HS-5 (cell line): ENCODE results near the gene FHIT.

ENCODE experiments used
- DNase-seq: peaks from one replicate; pipeline ENCODE4 v3.0.0-alpha.2; 2012; ENCODE audit warnings: low read depth

FHIT gene

DNA sequence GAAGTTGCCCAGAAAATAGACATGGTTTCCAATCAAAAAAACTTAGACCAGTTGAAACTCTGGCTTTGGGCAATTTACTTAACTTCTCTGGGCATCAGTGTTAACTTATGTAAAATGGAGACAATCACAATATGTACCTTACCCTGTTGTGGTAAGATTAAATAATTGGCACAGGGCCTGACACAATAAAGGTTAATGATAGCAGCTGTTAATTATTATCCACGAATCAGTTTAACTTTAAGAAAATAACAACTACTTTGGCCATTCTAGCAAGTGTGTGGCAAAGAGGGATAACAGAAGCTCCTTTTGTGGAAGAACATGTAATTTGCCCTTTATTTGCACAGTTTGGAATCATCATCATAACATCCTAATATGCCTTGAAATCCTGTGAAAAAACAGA is 787.6 kb downstream of the FHIT start:
- no peak for DNase-seq

DNA sequence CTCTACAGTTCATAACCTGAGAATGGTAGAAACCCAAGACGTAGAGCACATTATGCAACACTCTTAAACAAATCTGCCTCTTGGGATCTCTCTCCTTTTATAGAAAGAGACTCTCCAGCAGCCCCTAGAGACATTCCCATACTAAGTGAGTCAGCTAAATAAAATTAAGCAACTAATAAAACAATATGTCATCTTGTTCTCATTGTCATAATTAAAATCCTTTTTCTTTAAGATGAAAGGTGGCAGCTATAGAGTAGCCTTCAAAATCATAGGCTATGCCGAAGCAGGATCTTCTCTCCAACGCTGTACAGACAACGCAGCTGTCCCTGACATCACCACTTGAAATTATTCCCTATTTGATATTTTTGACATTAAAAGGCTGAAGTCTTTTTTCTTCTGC is 790.0 kb downstream of the FHIT start:
- DNase-seq, result no peak

DNA sequence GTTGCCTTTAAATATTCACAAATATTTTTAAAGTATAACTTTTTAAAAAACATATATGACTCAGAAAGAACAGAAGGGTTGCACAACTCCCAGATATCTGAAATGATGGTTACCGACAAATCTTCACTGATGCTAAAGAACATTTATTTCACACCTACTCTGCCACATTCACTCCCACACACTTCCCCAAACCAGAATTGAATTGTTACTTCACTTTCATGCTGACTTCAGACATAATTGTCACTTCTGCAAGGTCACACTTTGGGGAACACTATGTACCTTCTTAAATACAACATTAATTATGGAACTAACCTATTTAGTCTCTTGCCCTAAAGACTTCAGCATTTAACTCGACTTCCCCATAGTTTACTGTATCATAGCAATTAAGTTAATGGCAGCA is 795.1 kb downstream of the FHIT start:
- no peak for DNase-seq

DNA sequence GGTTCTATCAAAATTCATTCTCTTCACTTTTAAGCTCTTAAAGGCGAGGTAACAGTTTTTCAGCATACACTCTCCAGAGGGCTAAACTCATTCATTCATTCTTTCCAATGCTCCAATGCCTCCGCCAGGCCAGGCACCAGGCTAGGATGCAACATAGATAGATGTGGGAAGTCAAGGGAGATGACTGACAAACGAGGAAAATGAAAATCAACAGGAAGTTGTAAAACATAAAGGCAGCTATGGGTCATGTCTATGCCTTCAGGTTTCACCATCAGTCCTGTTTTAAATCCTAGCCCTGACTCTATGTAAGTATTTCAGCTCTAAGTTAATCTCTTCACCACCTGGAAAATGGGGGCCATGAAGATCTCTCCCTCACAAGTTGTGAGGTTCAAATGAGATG is 797.9 kb downstream of the FHIT start:
- no peak for DNase-seq

DNA sequence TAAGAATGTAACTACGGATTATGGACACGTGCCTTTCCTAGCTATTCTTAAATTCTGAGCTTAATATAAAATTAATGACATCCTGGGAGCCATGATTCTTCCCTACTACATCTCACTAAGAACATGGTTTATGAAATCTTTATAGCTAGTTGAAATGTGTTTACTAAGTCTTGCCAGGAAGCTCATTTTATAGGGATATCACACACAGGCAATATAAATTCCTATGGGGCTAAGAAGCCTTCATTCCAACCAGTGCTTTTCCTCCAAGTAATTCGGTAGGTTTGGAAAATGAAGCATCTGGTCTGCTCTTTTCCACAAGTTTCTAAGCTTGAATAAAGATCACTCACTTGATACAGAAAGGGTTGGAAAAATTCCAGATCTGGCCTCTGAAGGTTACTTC is 802.6 kb downstream of the FHIT start:
- no peak for DNase-seq

DNA sequence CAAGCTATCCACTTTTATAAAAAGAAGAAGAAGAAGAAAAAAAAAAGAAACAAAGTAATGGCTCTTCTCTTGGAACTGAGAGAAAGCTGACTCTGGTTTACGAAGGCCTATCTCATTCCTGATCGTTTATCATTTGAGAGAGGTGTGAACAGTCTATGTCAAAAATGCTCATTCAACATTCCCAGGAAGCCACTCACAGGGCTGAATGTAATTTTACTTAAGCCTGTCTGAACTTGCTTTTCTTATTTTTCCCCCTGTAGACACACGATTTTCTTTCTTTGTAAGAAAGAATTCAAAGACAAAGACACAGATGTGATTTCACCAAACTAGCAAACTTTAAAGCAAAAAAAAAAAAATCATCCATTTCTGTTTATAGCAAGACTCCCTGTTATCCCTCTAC is 805.8 kb downstream of the FHIT start:
- DNase-seq, result no peak

DNA sequence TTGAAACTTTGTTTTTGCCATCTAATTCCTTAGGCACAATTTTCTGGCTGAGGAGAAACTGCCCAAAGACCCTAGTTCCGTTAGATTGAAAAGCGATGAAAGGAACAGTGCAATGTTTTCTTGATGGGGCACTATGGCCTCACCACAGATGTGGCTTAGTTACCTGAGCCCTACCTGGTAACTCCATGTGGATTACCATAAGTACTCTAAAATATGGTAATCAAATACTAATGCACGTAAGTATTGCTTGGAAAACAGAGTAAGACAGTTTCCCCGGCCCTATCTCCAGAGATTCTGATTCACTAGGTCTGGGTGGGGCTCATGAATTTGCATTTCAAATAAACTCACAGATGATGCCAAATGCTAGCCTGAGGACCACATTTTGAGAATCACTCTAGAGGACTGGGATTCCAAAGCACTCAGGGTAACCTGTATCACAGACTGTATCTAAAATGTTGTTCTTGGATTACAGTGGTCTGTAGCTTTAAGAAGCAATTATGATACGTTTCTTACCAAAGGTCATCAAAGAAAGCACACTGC is 806.3 kb downstream of the FHIT start:
- DNase-seq, result no peak

DNA sequence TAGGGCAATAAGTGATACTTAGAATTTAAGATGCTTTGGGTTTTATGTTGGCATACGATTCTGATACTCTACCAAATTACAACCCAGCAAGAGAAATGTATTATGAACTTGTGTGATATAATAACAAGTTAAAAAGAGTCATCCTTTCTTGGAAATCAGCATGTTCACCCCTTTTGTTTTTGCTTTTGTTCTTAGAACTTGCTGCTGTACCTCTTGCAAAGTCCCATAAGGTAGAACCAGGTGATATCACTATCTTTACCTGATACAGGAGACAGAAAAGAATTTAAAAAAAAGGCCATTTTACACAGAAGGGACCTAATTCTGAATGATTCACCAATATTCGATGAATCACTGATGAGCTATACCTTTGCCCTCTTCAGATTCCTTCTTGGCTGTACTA is 810.4 kb downstream of the FHIT start:
- DNase-seq, result no peak

DNA sequence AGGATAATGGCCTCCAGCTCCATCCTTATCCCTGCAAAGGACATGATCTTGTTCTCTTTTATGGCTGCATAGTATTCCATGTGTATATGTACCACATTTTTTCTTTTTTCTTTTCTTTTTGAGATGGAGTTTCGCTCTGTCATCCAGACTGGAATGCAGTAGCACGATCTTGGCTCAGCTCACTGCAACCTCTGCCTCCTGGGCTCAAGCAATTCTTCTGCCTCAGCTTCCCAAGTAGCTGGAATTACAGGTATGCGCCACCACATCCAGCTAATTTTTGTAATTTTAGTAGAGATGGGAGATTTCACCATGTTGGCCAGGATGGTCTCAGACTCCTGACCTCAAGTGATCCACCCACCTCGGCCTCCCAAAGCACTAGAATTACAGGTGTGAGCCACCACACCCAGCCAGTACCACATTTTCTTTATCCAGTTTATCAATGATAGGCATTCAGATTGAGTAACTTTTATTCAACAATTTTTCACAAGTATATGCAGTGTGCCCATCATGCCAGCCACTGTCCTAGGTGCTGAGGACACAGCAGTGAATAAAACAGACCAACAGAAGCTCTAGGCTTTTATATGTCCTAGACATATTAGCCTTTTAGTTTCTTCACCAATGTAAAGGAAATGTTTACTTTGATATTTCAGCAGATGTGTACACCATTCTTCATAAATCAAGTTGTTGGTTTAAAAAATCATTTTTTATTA is 815.2 kb downstream of the FHIT start:
- no peak for DNase-seq

DNA sequence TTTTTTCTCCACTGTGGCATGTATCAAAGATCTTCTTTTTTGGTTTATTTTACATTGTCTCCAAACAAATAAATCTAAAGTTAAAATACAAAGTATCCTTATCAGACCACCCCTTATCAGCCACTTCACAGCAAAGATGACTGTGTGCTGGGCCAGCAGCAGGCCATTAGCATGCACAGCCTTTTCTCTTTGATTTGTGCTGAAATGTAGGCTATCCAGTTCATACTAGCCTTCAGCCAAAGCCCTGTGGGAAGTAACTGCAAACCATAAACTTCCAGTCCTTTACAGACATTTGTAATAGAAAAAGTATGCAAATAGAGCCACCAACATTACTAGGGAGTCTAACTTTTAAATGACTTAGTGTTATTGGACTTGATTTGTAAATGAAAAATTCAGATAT is 816.3 kb downstream of the FHIT start:
- DNase-seq, result no peak

DNA sequence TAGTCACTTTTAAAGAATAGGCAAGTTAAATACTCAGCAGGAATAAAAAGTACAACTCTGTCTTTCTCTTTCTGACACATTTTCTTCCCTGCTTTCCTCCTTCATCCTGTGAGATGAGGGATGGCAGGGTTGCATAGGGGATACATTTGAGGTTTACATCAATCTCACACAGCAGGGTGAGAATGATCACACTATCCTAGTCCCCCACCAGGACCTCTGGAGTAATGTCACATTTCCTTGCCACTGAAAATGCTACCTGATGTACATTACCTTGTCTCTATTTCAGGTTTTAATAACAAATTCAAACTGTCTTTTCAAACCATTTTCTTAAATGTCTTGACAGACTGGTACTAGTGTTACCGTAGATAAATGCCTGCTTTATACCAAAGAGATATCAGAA is 816.9 kb downstream of the FHIT start:
- DNase-seq, result no peak

DNA sequence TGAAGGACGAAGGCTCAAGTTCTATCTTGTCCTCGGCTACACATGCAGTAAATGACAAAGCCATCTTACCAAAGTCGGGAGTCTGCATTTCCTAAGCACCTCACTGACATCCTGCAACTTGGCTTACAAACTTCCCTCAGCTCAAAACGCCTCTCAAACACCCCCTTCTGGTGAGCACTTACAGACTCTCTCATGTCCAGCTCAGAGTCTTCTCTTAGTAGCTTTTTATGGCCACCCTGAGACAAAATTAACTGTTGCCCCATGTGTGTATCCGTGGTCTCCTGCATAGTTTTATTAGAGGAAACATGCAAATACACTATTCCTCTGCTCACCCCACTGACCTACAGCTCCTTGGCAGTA is 819.7 kb downstream of the FHIT start:
- no peak for DNase-seq

DNA sequence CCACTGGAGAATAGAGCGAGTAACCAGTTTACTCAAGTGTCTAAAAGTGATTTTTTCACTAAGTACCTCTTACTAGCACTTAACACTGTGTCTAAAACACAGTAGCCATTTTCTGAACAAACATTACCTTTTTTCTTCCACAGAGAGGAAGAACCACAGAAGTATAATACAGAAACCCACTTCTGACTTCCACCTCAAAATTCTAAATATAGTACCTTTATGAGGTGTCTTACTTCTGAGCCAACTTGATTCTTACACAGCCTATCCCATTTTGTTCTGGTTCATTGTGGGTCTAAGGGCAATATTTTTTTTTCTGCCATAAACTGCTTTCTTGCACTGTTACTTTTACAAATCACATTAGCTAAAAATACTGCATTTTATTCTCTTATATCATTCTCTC is 821.0 kb downstream of the FHIT start:
- no peak for DNase-seq

DNA sequence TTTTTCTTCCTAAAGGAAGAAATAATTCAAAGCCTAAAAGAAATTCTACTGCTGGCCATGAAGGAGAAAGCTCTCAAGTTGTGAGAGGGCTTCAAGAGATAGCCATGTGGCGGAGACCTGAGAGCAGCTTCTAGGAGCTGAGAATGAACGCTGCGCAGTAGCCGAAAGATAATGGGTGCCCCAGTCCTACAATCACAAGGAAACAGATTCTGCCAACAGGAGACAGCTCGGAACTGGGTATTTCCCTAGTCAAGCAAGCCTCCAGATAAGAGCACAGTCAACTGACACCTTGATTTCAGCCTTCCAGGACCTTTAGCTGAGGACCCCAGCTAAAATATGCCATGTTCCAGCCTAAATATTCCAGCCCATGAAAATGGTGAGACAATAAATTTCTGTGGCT is 824.1 kb downstream of the FHIT start:
- DNase-seq, result no peak

DNA sequence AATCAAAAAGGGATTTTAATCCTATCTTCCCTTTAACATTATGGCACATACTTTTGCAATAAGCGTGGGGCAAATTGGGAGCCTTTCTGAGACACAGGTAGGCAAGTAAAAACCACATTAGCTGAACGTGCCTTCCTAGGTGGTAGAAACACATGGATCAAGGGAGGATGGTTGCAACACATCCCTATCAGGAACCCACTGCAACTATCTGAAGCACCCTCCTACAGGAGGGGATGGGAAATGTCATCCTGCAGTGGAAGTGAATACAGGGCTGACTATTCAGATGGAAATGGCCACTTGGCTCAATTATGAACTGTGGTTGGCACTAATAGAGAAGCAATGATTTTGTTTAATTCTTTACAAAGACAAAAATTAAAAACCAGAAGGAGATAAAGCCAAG is 826.3 kb downstream of the FHIT start:
- DNase-seq, result no peak

DNA sequence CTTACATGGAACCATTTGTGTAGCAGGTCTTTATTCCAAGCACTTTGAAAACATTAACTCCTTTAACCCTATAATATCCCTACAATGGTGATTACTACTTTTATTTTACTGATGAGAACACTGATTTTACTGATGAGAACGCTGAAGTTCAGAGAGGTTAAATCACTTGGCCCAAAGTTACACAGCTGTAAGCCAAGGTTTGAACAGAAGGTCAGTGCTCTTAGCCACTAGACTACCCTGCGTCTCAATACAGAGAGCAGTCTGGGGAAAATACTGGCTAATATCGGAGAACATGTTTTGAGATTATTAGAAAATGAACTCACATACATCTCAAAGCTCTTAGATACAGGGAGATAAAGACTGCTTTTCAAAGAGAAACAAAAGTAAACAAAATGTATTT is 827.2 kb downstream of the FHIT start:
- DNase-seq, result no peak

DNA sequence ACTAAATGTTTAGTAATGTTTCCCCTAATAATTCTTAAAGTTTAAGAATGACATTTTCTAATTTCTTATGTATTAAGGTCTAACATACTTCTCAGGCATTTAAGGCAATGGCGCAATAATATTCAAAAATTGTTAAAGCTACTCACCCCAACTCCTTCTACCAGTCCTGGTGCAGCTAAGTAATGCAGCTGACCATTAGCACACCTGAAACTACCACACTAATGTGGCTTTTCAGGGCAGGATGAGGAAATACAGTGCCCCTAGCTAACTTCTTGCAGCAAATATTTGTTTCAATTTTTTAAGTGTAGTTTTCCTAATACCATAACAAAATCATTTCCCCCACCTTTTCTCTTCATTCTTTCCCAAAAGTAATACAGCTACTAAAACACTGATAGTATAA is 827.7 kb downstream of the FHIT start:
- DNase-seq, result no peak

DNA sequence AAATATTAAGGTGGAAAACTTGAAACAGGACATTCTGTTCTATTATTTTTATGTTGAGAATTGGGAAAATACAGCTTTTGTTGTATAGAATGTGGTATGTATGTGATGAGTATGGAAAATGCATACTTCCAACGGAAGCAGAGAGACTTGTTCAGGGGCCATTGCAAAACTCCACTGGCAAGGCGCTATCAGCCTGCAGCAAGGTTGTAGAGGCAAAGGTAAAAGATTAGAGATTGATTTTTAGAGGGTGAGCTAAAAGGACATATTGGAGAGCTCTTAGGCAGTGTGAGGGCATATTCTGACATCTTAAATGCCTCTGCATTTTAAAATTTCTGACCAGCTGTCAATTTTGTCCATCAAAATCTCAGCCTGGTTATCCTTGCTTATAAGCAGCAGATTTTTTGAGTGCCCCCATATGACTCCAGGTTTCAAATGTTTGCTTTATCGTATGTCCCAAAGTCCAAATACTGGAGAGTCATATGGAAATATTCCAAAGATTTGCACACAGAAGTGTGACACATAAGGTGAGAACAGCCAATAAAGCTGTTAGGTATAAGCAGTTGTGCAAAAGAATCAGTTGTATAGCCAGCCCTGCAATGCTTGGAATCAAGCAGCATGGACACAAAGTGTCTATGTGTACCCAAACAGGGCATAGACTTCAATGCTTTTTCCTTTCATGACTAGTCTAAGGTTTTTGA is 829.4 kb downstream of the FHIT start:
- DNase-seq, result no peak

DNA sequence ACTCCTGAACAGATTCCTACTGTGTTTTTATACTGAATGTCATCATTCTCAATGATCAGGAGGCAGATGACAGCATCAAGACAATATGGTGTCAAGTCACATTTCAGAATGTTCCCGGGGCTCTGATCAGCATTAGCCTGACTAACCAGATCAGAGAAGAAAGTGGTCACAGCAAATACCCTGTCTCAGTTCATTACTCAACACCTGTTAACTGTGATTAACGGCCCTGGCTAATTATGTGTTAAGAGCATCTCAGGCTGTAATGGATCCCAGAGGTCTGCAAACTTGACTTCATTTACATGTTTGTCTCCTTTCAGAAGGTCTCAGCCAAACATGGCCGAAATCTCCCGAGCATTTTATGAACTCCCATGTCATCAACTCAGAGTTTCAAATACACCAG is 833.7 kb downstream of the FHIT start:
- DNase-seq, result no peak

DNA sequence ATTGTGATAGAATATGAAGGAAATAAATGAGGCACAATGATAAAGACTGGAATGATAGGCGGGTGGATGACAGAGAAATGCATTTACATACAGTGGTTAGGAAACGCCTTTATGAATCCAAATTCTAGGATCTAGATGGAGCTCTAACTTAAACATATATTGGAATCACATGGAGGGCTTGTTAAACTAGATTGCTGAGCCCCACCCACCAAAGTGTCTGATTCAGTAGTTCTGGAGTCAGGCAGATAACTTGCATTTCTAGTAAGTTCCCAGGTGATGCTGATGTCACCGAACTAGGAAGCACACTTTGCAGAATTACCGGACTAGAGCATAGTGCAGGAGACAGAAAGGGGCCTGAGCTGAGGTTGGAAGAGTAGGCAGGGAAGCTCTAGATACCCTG is 837.2 kb downstream of the FHIT start:
- no peak for DNase-seq

DNA sequence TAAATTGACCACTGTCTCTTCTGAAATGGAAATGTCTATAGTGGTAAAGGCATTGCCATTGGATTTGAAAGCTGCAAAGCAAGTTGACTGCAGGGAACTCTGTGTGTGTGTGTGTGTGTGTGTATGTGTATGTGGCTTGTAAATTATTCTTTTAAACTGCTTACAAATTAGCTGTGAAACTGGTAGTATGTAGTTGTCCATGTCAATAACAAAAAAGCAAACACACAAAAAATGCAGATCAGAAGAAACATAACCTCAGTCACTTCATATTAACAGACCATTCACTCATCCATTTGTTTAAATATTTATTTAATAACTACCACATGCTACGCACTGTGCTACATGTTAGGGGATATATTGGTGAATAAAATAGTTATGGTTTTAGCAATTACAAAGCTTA is 837.7 kb downstream of the FHIT start:
- DNase-seq, result no peak

DNA sequence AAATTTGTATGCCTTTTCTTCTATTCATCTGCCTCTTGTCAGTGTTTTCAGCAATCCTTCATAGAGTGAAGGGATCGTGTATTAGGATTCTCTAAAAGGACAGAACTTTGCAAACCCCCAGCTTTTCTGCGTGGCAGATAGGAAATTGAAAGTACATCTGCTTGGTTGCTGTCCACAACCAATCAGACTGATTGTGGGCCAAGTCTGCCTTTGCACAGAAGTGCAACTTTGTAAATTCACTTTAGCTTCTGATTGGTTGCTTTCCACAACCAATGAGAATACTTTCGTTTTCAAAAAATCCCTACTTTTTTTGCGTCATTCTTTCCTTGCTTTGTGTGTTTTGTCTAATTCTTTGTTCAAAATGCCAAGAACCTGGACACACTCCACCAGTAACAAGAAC is 847.4 kb downstream of the FHIT start:
- no peak for DNase-seq

DNA sequence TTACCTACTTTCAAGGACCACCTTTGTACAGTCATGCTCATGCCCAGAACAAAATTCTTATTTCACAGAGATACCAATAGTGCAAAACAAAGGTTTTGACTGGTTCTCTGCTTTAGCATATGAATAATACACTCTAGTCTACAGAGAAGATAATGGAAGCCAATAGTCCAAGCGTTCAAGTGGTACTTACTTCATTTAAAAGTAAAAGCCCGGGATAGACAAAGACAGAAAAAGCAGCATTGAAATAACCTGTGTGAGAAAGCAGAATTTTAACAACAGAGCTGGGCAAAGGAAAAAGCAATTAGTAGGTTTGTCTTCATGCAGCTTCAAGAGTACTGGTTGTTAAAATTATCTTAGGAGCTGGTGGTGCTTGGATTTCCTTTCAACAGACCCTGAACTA is 848.3 kb downstream of the FHIT start:
- DNase-seq, result no peak
